ENCODE measurements around the gene EPHB2.

The EPHB2 gene

DNA sequence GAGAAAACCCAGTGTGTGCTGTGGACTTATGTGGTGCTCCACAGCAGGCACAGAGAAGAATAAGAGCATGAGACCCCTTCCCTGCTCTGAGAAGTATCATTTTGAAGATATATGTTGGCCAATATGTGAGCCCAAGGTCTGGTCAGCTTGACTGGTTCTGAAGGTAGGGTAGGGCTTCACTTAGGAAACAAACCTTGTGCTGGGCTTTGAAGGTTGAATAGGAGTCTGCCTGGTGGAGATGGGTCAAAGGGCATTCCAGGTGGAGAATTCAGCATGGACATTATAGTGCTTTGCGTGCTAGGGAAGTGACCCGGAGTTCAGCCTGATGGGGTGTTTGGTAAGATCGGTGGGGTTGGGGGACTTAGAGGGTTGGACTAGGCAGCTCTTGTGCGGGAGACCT, 99.1 kb downstream of the EPHB2 start:
- no peak for TF ChIP-seq JUND (IDR thresholded peaks at IDR 0.05; ENCODE audit: low read depth)
- in situ Hi-C loops (cut with HindIII; ENCODE audit: low pct_unique_long_range_greater_than_20kb, low sequenced_read_pairs), result no loop called here
- DNase-seq (ENCODE audit: low read depth in 1 of 2, low spot score in 1 of 2), result no peak

DNA sequence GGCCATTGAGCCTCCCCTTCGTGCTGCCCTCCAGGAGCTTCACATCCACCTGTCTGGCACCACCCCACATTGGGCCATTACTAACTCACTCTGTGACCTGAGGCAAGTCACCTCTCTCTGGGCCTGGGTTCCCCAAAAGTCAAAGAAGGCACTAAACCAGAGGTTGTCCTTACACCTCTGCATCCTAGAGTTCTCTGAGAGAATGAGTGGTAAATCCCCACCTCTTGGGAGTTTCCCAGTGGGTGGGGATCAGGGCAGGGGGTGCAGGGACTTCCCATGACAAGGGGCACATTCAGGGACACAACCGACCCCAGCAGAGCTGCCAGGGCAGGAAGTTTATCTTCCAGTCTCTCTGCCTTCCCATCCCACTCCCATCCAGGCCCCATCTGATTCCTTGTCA, 99.7 kb downstream of the EPHB2 start:
- TF ChIP-seq JUND (IDR thresholded peaks at IDR 0.05; ENCODE audit: low read depth), result no peak
- no peak for DNase-seq (ENCODE audit: low read depth in 1 of 2, low spot score in 1 of 2)
- in situ Hi-C loops (cut with HindIII; ENCODE audit: low pct_unique_long_range_greater_than_20kb, low sequenced_read_pairs), result no loop called here

DNA sequence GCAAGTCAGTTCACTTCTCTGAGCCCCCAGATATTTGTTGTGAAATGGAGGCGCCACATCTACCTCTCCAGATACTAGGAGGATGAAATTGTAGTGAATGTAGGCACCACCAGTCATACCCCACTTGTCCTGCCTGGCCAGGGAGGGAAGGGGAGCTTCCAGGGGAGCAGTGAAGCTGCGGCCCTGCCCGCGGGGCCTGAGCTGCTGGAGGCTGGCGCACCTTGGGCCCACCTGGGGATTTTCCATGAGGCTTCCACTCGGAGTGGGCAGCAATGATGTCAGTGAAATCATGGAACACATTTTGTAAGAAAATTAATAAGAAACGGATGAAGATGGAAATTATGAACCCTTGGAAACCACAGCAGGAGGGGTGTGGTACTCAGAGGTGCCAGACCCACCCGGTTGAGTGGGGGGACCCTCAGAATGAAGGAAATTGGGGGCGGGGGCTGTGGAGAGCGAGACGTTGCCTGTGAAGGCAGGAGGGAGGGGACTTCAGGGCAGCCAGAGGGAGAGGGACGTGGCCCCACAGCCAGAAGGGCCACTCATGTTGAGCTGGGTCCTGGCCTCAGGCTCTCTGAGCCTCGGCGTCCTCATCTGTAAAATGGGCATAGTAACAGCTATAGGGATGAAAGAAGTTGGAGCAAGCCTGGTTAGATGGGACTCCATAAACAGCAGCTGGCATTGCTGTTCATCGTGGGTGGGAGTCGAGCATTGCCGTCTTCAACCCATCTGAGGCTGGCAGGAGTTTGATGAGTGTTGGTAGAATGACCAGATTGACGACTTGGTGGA, 101.6 kb downstream of the EPHB2 start:
- in situ Hi-C loops (cut with HindIII; ENCODE audit: low pct_unique_long_range_greater_than_20kb, low sequenced_read_pairs), result no loop called here
- no peak for TF ChIP-seq JUND (IDR thresholded peaks at IDR 0.05; ENCODE audit: low read depth)
- DNase-seq (ENCODE audit: low read depth in 1 of 2, low spot score in 1 of 2), result no peak

GRCh38 chr1:22812993-22813790, 102.6 kb downstream of the EPHB2 start:
- in situ Hi-C loops (cut with HindIII; ENCODE audit: low pct_unique_long_range_greater_than_20kb, low sequenced_read_pairs), result no loop called here
- TF ChIP-seq JUND (IDR thresholded peaks at IDR 0.05; ENCODE audit: low read depth), result no peak
- DNase-seq (ENCODE audit: low read depth in 1 of 2, low spot score in 1 of 2), result no peak

DNA sequence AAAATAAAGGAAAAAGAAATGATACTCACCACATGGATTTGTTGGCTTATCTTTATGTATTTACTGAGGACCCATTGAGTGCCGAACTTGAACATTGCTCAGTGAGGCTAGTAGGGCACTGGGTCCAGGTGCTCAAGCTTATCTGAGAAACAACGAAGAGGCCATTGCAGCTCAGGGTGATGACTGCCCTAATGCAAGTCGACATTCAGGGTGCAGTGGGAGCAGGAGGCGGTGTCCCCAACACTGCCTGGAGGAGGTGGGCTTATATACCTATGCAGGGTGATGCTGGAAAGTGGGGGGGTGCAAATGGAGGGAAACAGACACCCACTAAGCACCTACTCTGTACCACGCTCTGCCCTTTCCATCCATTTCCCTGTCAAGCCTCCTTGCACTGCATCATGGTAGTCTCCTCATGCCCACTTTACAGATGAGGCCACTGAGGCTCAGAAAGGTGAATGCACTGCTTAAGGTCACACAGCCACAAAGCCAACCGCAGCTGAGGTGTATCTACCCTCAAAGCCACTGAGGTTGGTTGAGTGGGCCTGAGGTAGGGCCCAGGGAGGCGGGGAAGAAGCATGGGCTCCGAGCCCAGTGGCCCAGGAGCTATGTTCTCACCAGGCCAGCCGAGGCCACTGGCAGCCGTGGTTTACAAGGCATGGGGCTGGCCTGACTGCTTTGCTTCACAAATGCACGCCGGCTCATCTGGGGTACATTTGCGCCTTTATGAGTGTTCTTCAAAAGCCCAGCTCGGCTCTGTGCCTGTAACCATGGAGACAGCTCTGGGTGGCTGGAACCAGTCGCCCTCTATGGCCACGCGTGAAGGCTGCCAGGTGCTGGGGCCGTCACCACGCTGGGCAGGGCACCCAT, 103.8 kb downstream of the EPHB2 start:
- DNase-seq (ENCODE audit: low read depth in 1 of 2, low spot score in 1 of 2), result no peak
- in situ Hi-C loops (cut with HindIII; ENCODE audit: low pct_unique_long_range_greater_than_20kb, low sequenced_read_pairs), result no loop called here
- no peak for TF ChIP-seq JUND (IDR thresholded peaks at IDR 0.05; ENCODE audit: low read depth)

GRCh38 chr1:22815043-22815365, 104.4 kb downstream of the EPHB2 start:
- no peak for DNase-seq (ENCODE audit: low read depth in 1 of 2, low spot score in 1 of 2)
- no peak for TF ChIP-seq JUND (IDR thresholded peaks at IDR 0.05; ENCODE audit: low read depth)
- in situ Hi-C loops (cut with HindIII; ENCODE audit: low pct_unique_long_range_greater_than_20kb, low sequenced_read_pairs), result no loop called here

DNA sequence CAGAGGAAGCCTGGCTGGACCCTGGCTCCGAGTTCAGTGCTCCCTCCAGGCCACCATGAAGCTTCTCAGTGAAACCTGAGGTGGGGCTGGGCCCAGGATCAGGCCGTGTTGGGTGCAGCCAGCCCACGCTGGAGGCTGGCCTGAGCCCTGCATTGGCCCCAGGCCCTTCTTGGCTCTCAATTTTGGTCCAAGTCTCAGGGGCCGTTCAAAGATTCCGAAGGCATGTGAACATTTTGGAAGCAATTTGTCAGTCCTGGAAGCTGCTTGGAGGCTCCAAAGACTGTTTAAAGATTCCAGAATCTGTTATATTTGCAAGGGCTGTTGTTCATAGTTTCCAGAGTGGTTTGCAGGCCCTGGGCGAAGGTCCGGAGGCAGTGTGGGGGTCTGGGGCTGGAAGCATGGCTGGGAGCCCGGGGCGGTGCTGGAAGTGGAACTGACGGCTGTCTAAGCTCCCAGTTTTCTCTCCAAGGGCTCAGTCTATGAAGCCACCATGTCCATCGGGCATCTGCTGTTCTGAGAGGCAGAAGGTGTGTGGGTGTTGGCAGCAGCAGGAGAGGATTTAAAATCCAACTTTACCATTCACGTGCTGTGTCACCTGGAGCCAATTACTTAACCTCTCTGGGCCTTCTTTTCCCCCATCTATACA, 104.9 kb downstream of the EPHB2 start:
- no peak for TF ChIP-seq JUND (IDR thresholded peaks at IDR 0.05; ENCODE audit: low read depth)
- in situ Hi-C loops (cut with HindIII; ENCODE audit: low pct_unique_long_range_greater_than_20kb, low sequenced_read_pairs), result no loop called here
- DNase-seq (ENCODE audit: low read depth in 1 of 2, low spot score in 1 of 2), result no peak

DNA sequence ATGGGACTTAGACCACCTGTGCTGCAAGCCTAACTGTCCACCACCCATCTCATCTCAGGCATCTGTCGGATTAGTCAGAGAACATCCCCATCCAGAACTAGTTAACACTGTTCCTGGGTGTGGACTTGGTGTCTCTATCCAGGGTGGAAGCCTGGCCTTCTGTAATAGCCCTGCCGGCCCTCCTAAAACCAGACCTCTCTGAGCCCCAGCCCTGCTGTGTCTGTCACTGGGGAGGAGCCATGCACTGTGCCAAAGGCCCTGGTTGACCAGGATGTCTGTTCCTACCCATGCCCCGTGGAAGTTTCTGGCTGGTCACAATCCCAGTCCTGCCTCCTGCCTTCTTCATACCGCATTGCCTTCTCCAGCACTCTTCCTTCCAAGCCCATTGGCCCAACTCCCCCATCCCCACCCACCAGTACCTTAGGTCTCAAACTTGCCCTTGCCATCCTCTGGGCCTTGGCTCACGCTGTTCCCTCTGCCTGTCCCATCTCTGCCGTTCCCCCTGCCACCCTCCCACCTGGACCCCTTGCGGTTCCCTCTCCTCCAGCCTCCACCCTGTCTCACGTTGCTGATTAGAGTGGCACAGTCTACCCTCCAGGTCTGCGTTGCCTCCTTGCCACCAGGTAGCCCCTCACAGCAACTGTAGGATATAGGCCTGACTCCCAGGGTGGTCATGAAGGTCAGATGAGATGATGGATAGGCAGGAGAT, 105.6 kb downstream of the EPHB2 start:
- DNase-seq (ENCODE audit: low read depth in 1 of 2, low spot score in 1 of 2), result no peak
- TF ChIP-seq JUND (IDR thresholded peaks at IDR 0.05; ENCODE audit: low read depth), result no peak
- in situ Hi-C loops (cut with HindIII; ENCODE audit: low pct_unique_long_range_greater_than_20kb, low sequenced_read_pairs), result no loop called here

- no peak for DNase-seq (ENCODE audit: low read depth in 1 of 2, low spot score in 1 of 2)
- in situ Hi-C loops (cut with HindIII; ENCODE audit: low pct_unique_long_range_greater_than_20kb, low sequenced_read_pairs), result no loop called here
- TF ChIP-seq JUND (IDR thresholded peaks at IDR 0.05; ENCODE audit: low read depth), result no peak
Measured at GRCh38 chr1:22816803-22817202, 106.2 kb downstream of the EPHB2 start.

- DNase-seq (ENCODE audit: low read depth in 1 of 2, low spot score in 1 of 2), result no peak
- in situ Hi-C loops (cut with HindIII; ENCODE audit: low pct_unique_long_range_greater_than_20kb, low sequenced_read_pairs), result no loop called here
- no peak for TF ChIP-seq JUND (IDR thresholded peaks at IDR 0.05; ENCODE audit: low read depth)
Measured at GRCh38 chr1:22817462-22817861, 106.8 kb downstream of the EPHB2 start.

DNA sequence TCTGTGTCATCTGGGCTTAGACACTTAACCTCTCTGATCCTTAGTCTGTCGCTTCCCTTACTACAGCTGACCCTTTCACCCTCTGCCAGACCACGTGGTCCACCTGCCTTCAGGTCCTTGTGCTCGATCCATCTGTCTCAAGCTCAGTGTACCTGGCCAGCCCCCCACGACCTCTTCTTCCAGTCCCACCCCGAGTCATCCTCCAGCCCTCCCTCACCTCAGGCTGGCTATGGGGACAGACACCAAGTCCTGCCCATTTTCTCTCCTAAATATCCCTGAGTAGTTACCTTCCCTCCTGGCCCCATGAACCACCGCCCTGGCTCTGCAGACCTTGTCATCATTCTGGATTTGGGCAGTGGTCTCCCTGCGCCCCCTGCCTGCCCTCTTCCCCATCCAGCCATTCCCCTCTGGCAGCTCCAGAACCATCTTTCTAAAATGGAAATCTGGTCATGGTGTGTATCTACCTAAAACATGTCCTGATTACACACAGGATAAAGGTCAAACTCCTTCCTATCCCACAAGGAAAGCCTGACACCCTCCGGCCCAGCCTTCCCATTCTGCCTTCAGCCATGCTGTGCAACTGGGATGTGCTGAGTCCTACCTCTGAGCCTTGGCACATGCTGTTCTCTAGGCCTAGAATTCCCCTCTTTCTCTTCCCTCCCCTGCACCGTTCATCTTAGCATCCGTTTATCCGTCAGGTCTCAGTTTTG, 107.6 kb downstream of the EPHB2 start:
- TF ChIP-seq JUND (IDR thresholded peaks at IDR 0.05; ENCODE audit: low read depth), result no peak
- DNase-seq (ENCODE audit: low read depth in 1 of 2, low spot score in 1 of 2), result no peak
- in situ Hi-C loops (cut with HindIII; ENCODE audit: low pct_unique_long_range_greater_than_20kb, low sequenced_read_pairs), result no loop called here
